HepG2 (cell line): ENCODE measurements around the gene MSMO1. TPM values are rescaled to one million over a fixed set of nuclear protein-coding genes. Genes with fewer than 3 reads are reported as not detected.

Experiments used
- ATAC-seq: fragments of 200-7000 bp; cut with Tn5 transposase; 3 replicates; pipeline ENCODE4 v1.9.1; 2020; ENCODE audit warnings: mild to moderate bottlenecking, moderate library complexity
- BruUV-seq: library from RNA; stranded (reverse); fragments of 400-500 nt; replicated peaks from 2 replicates; lab custom pipeline; 2021; lab: Mats Ljungman, UMichigan
- CTCF ChIA-PET: fragments of 300-600 bp; formaldehyde crosslinking; extraction: SDS; loops from one replicate; lab custom pipeline; 2021; ENCODE audit warnings: low total read pairs, inconsistent platforms, low intra/inter-chr PET ratio; lab: Yijun Ruan, JAX
- POLR2A ChIA-PET: fragments of 350-600 bp; sonication (Branson Sonifier 250); formaldehyde crosslinking; loops from one replicate; lab custom pipeline; 2020; ENCODE audit warnings: antibody characterized with exemption, inconsistent platforms; lab: Yijun Ruan, JAX
- DNase-seq: peaks from one replicate; pipeline ENCODE4 v3.0.0-alpha.2; 2015; ENCODE audit warnings: low spot score
- FAIRE-seq: peaks from 3 replicates; lab custom pipeline; 2011; peaks lifted over from hg19 to GRCh38; lab: Jason Lieb, UNC
- H2AFZ ChIP-seq: one replicate; pipeline ENCODE4 v1.6.1; 2011; ENCODE audit warnings: low read length, inconsistent platforms
- H3K27ac ChIP-seq: fragments of 300-600 bp; 3 replicates; pipeline ENCODE4 v1.8.0; 2011; ENCODE audit warnings: mixed run types, mild to moderate bottlenecking, mixed read lengths, low read length, inconsistent platforms; ENCODE audit not compliant: insufficient read depth; ENCODE audit errors: extremely low read length
- H3K27me3 ChIP-seq, 2 experiments: fragments of 200-600 bp in 1 of 2; 2 replicates in 1 of 2; 3 replicates in 1 of 2; pipeline versions ENCODE4 v1.6.0 to v1.8.0; 2011; ENCODE audit warnings: low read length in 2 of 2, mild to moderate bottlenecking in 2 of 2, moderate library complexity in 2 of 2, inconsistent platforms in 1 of 2; ENCODE audit not compliant: insufficient read depth in 2 of 2, control insufficient read depth in 1 of 2
- H3K36me3 ChIP-seq, 2 experiments: fragments of 200-600 bp in 1 of 2; replicated peaks in 1 of 2; 2 replicates in 1 of 2; 3 replicates in 1 of 2; pipeline versions ENCODE4 v1.5.1 to v1.8.0; 2011; ENCODE audit warnings: low read length in 2 of 2, inconsistent platforms in 1 of 2; ENCODE audit not compliant: insufficient read depth in 2 of 2, control insufficient read depth in 1 of 2
- H3K4me1 ChIP-seq: 2 replicates; pipeline ENCODE4 v1.5.1; 2012; ENCODE audit warnings: low read length, inconsistent platforms; ENCODE audit not compliant: insufficient read depth
- H3K4me2 ChIP-seq: 2 replicates; pipeline ENCODE4 v1.6.0; 2011; ENCODE audit warnings: low read depth, low read length, inconsistent platforms
- H3K4me3 ChIP-seq, 3 experiments: fragments of 200-600 bp in 1 of 3; sonication (generic), shearing (Covaris generic) in 1 of 3; replicated peaks in 1 of 3; 2 replicates each; pipeline ENCODE4 v1.5.1; 2011 to 2016; ENCODE audit warnings: low read length in 3 of 3, inconsistent platforms in 2 of 3, low read depth in 2 of 3, mild to moderate bottlenecking in 2 of 3, control low read depth in 1 of 3, mixed read lengths in 1 of 3; ENCODE audit not compliant: insufficient read depth in 1 of 3
- H3K79me2 ChIP-seq: one replicate; pipeline ENCODE4 v1.6.1; 2011; ENCODE audit warnings: low read length, inconsistent platforms; ENCODE audit not compliant: insufficient read depth
- H3K9ac ChIP-seq: 2 replicates; pipeline ENCODE4 v1.6.0; 2011; ENCODE audit warnings: mild to moderate bottlenecking, low read depth, low read length, inconsistent platforms; ENCODE audit not compliant: insufficient read depth
- H3K9me3 ChIP-seq: 2 replicates; pipeline ENCODE4 v1.5.1; 2012; ENCODE audit warnings: mild to moderate bottlenecking, low read length
- H4K20me1 ChIP-seq: 2 replicates; pipeline ENCODE4 v1.6.0; 2011; ENCODE audit warnings: inconsistent platforms, mild to moderate bottlenecking, low read length, moderate library complexity; ENCODE audit not compliant: insufficient read depth
- DPF2 ChIP-seq: sonication (generic); formaldehyde crosslinking; IDR thresholded peaks from 2 replicates; pipeline ENCODE4 v1.4.0; 2020; ENCODE audit warnings: mild to moderate bottlenecking, low read depth, missing genetic modification reagents, borderline replicate concordance
- ERF ChIP-seq: IDR thresholded peaks from 2 replicates; pipeline ENCODE4 v1.6.1; 2018; ENCODE audit warnings: missing biosample characterization, missing genetic modification reagents
- GTF3A ChIP-seq: sonication (generic); formaldehyde crosslinking; conservative IDR thresholded peaks from 2 replicates; pipeline ENCODE4 v1.4.0; 2020; ENCODE audit warnings: mild to moderate bottlenecking, missing genetic modification reagents
- HINFP ChIP-seq: sonication (generic); formaldehyde crosslinking; IDR thresholded peaks from 2 replicates; pipeline ENCODE4 v1.4.0; 2020; ENCODE audit warnings: low read depth, mild to moderate bottlenecking, missing genetic modification reagents
- HOXA5 ChIP-seq: sonication (generic); formaldehyde crosslinking; IDR thresholded peaks from 2 replicates; pipeline ENCODE4 v1.4.0; 2020; ENCODE audit warnings: missing genetic modification reagents
- MATR3 ChIP-seq: sonication (generic); formaldehyde crosslinking; IDR thresholded peaks from 2 replicates; pipeline ENCODE4 v1.4.0; 2020; ENCODE audit warnings: missing genetic modification reagents
- MAX ChIP-seq: IDR thresholded peaks from 2 replicates; pipeline ENCODE4 v1.6.1; 2012; ENCODE audit warnings: inconsistent platforms
- SNAPC2 ChIP-seq: sonication (generic); formaldehyde crosslinking; IDR thresholded peaks from 2 replicates; pipeline ENCODE4 v1.8.1; 2022; ENCODE audit warnings: mild to moderate bottlenecking, missing genetic modification reagents
- TFAP4 ChIP-seq: sonication (generic); IDR thresholded peaks from 2 replicates; pipeline ENCODE4 v1.6.1; 2016; ENCODE audit warnings: low read depth, borderline replicate concordance
- ZNF30 ChIP-seq: sonication (generic); formaldehyde crosslinking; IDR thresholded peaks from 2 replicates; pipeline ENCODE4 v1.5.0; 2020; ENCODE audit warnings: mild to moderate bottlenecking, missing genetic modification reagents
- ZNF350 ChIP-seq: sonication (generic); formaldehyde crosslinking; IDR thresholded peaks from 2 replicates; pipeline ENCODE4 v1.4.0; 2020; ENCODE audit warnings: mild to moderate bottlenecking, low read depth, missing genetic modification reagents, borderline replicate concordance
- ZNF672 ChIP-seq: sonication (generic); formaldehyde crosslinking; IDR thresholded peaks from 2 replicates; pipeline ENCODE4 v1.8.1; 2022; ENCODE audit warnings: missing genetic modification reagents
- WGBS: methylation state at CpG from one replicate; pipeline ENCODE4 v1.1.6; 2017; ENCODE audit warnings: low lambda C conversion rate; 5-methylcytosine and 5-hydroxymethylcytosine counted together
- in situ Hi-C: cut with HindIII; loops from 2 replicates; pipeline ENCODE4 v1.10.0; 2017; ENCODE audit warnings: low pct_unique_long_range_greater_than_20kb; ENCODE audit not compliant: extremely low pct_ligation_motif_present
- intact Hi-C: fragments of 100-400 bp; cut with micrococcal nuclease; formaldehyde crosslinking; loops from one replicate; pipeline ENCODE4 v1.10.0; 2022; ENCODE audit not compliant: unreplicated experiment
- polyA plus RNA-seq, 8 experiments: library from polyadenylated mRNA; depleted of rRNA in 3 of 8; stranded (reverse) in 7 of 8; unstranded in 1 of 8; fragments of >200 nt; fragmentation: Illumina TruSeq in 4 of 8; extraction: Trizol in 4 of 8; gene quantifications; 2 replicates each; pipeline versions ENCODE4 v1.2.1 to v1.2.3, GENCODE V29; 2011 to 2016; ENCODE audit warnings: low read depth in 4 of 8, missing spikeins in 1 of 8, mixed read lengths in 1 of 8; ENCODE audit not compliant: insufficient read depth in 1 of 8
- total RNA-seq, 5 experiments: library from RNA; depleted of rRNA; stranded (reverse); fragments of >200 nt; fragmentation: Illumina TruSeq; extraction: Trizol; gene quantifications; 2 replicates each; pipeline ENCODE4 v1.2.3, GENCODE V29; 2016; ENCODE audit warnings: low read depth in 1 of 5
- TF ChIP-seq, protein P1 (sequence below): sonication (generic); formaldehyde crosslinking; IDR thresholded peaks from 2 replicates; pipeline ENCODE4 v1.4.0; 2020; ENCODE audit warnings: missing genetic modification reagents, borderline replicate concordance
- TF ChIP-seq, protein P2 (sequence below): sonication (generic); formaldehyde crosslinking; IDR thresholded peaks from 2 replicates; pipeline ENCODE4 v1.4.0; 2020; ENCODE audit warnings: missing genetic modification reagents

The MSMO1 gene
- total and polyA plus RNA-seq, 2 of the 13 experiments (the other 11 are each of a cell fraction or from before 2014, with no cell fraction given) = 98.1 to 216 TPM

- POLR2A ChIA-PET = interaction anchor here (0.6 to 1.7 kb wide), 17 partner anchors 12 to 266 kb away, joined by 3 to 43 read pairs (median 4); partner anchors contain the start of genes MSMO1 and TMEM192
- in situ Hi-C loops (no loop called here), intact Hi-C loops (loop anchor here (1.0 to 2.0 kb wide), 3 partner anchors 10 to 52 kb away; partner anchors contain the start of gene MSMO1)
- Histone ChIP-seq H3K4me1 (peaks cover 49% of the 10 kb centered on the region), H3K4me2 (peak within 1 kb of the TSS; percentile 78), H3K4me3 (peak within 1 kb of the TSS; percentile 79 to 91 (median 85)), H2AFZ (peak within 1 kb of the TSS; percentile 60), H4K20me1 (no peaks in the 10 kb centered on the region), H3K27me3 (no peaks in the 10 kb centered on the region; a peak in 1 of 5 replicates), H3K27ac (peak within 1 kb of the TSS; percentile 59), H3K9me3 (no peaks in the 10 kb centered on the region), H3K79me2 (peaks cover 49% of the 10 kb centered on the region), H3K9ac (peak within 1 kb of the TSS; percentile 65), H3K36me3 (no peaks in the 10 kb centered on the region; a peak in 1 of 5 replicates)
- peak; percentile 81 for DNase-seq
- FAIRE-seq = no peak
- WGBS = 0% methylated on average over 13 of the region's 82 CpGs
- peak; percentile 99 for ATAC-seq
- CTCF ChIA-PET = interaction anchor here (0.7 to 1.3 kb wide), 3 partner anchors 22 to 86 kb away, joined by 3 to 6 read pairs (median 3); no protein-coding TSS in a partner anchor
- no TSS peak for BruUV-seq
- TF ChIP-seq ZNF672 (CRISPR knock-in tag) = peak; percentile 70; the same call in 1 of the 2 replicates
- 0 out of 2 replicates have a peak, but pooled peaks have one; percentile 53 for TF ChIP-seq ZNF30 (CRISPR knock-in tag)
- peak; percentile 57; the same call in 1 of the 2 replicates for TF ChIP-seq TFAP4
- peak; percentile 72 for TF ChIP-seq ERF
- TF ChIP-seq, protein P1, sequence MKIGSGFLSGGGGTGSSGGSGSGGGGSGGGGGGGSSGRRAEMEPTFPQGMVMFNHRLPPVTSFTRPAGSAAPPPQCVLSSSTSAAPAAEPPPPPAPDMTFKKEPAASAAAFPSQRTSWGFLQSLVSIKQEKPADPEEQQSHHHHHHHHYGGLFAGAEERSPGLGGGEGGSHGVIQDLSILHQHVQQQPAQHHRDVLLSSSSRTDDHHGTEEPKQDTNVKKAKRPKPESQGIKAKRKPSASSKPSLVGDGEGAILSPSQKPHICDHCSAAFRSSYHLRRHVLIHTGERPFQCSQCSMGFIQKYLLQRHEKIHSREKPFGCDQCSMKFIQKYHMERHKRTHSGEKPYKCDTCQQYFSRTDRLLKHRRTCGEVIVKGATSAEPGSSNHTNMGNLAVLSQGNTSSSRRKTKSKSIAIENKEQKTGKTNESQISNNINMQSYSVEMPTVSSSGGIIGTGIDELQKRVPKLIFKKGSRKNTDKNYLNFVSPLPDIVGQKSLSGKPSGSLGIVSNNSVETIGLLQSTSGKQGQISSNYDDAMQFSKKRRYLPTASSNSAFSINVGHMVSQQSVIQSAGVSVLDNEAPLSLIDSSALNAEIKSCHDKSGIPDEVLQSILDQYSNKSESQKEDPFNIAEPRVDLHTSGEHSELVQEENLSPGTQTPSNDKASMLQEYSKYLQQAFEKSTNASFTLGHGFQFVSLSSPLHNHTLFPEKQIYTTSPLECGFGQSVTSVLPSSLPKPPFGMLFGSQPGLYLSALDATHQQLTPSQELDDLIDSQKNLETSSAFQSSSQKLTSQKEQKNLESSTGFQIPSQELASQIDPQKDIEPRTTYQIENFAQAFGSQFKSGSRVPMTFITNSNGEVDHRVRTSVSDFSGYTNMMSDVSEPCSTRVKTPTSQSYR (CRISPR knock-in tag) = 0 out of 2 replicates have a peak, but pooled peaks have one; percentile 4
- TF ChIP-seq MATR3 (CRISPR knock-in tag) = no peak
- TF ChIP-seq MAX = peak; percentile 74; the same call in 1 of the 2 replicates
- TF ChIP-seq SNAPC2 (CRISPR knock-in tag) = no peak; the same call in 1 of the 2 replicates
- peak; percentile 81; the same call in 1 of the 2 replicates for TF ChIP-seq GTF3A (CRISPR knock-in tag)
- peak; percentile 72; the same call in 1 of the 2 replicates for TF ChIP-seq HINFP (CRISPR knock-in tag)
- TF ChIP-seq, protein P2, sequence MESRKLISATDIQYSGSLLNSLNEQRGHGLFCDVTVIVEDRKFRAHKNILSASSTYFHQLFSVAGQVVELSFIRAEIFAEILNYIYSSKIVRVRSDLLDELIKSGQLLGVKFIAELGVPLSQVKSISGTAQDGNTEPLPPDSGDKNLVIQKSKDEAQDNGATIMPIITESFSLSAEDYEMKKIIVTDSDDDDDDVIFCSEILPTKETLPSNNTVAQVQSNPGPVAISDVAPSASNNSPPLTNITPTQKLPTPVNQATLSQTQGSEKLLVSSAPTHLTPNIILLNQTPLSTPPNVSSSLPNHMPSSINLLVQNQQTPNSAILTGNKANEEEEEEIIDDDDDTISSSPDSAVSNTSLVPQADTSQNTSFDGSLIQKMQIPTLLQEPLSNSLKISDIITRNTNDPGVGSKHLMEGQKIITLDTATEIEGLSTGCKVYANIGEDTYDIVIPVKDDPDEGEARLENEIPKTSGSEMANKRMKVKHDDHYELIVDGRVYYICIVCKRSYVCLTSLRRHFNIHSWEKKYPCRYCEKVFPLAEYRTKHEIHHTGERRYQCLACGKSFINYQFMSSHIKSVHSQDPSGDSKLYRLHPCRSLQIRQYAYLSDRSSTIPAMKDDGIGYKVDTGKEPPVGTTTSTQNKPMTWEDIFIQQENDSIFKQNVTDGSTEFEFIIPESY (CRISPR knock-in tag) = peak; percentile 46; the same call in 1 of the 2 replicates
- no peak for TF ChIP-seq DPF2
- TF ChIP-seq ZNF350 (CRISPR knock-in tag) = peak; percentile 69; the same call in 1 of the 2 replicates
- TF ChIP-seq HOXA5 = peak; percentile 89
Observed at GRCh38 chr4:165378745-165379677, 51.5 kb downstream of the MSMO1 start, which contains the start of gene CPE. Gene CPE (plus strand): TSS chr4:165379008. CDS start chr4:165379222, 214 bp downstream.
